Gastrocnemius medialis (tissue), 4 donors: ENCODE results near the gene PTCH2.

ENCODE experiments used
- CTCF ChIP-seq, 5 experiments: fragments of 450-650 bp in 3 of 5; fragments of 200-600 bp in 2 of 5; sonication (generic) in 2 of 5; IDR thresholded peaks in 4 of 5; conservative IDR thresholded peaks in 1 of 5; 1 replicate in 4 of 5; 2 replicates in 1 of 5; pipeline ENCODE4 v1.5.1; 2016 to 2019; ENCODE audit warnings: antibody characterized with exemption in 5 of 5, mild to moderate bottlenecking in 3 of 5, moderate library complexity in 3 of 5
- POLR2A ChIP-seq, 2 donors: fragments of 450-650 bp; IDR thresholded peaks; one replicate each; pipeline ENCODE4 v1.6.1; 2017; ENCODE audit warnings: antibody characterized with exemption in 2 of 2, mild to moderate bottlenecking in 2 of 2, moderate library complexity in 2 of 2

GRCh38 chr1:44860891-44861425 lies 17.9 kb upstream of the PTCH2 start:
- TF ChIP-seq CTCF (IDR thresholded peaks at IDR 0.05 in 4 of 5, conservative IDR thresholded peaks at IDR 0.05 in 1 of 5) (no peak), POLR2A (IDR thresholded peaks at IDR 0.05) (no peak)
